22Rv1 (cell line): Measurements from ENCODE around the gene LZIC.

Experiments used
- CTCF ChIP-seq: fragments of 450-650 bp; IDR thresholded peaks from 2 replicates; pipeline ENCODE4 v1.5.1; 2017; ENCODE audit warnings: mild to moderate bottlenecking
- ZFX ChIP-seq: fragments of 450-650 bp; IDR thresholded peaks from 2 replicates; pipeline ENCODE4 v1.6.1; 2017; ENCODE audit warnings: antibody characterized with exemption, borderline replicate concordance

- TF ChIP-seq CTCF: no peak
- no peak for TF ChIP-seq ZFX
Measured at GRCh38 chr1:9912264-9912936, 30.8 kb downstream of the LZIC start.
